Eye (tissue), 1 donor: ENCODE results near the gene REN.

Source experiments
- DNase-seq: peaks from one replicate; pipeline ENCODE4 v3.0.0-alpha.2; 2015

The REN gene

GRCh38 chr1:204106825-204107224, 59.3 kb downstream of the REN start:
- peak; percentile 7 for DNase-seq

GRCh38 chr1:204105131-204105515, 61.0 kb downstream of the REN start:
- DNase-seq, result no peak
